HG02885 (cell line): ENCODE data around the gene RAI1.

Experiments used
- ATAC-seq: cut with Tn5 transposase; IDR thresholded peaks from one replicate; pipeline ENCODE4 v1.9.1; 2021; ENCODE audit warnings: mild to moderate bottlenecking; ENCODE audit not compliant: unreplicated experiment, poor library complexity

The RAI1 gene

GRCh38 chr17:17822189-17822588 is 140.9 kb downstream of the RAI1 start:
- ATAC-seq: no peak

DNA sequence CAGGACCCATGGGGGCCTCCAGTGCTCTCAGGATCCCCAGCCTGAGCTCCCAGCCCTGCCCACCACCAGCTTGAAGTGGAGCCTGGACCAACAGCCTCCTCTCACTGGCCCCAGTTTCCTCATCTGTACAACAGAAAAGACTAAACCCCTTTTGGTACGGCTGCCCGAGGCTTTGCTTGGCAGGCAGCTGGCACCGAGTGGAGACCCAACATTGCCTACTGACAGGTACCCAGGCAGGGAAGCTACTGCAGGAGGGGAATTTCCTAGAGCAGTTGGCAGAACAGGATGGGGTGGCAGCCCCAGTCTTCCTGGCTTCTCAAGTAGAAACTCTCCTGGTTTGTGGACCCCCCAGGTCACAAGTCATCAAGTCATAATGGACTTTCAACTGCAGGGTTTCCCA is 141.4 kb downstream of the RAI1 start:
- ATAC-seq: no peak

- ATAC-seq: peak; percentile 86
Observed at GRCh38 chr17:17823433-17824118, 142.3 kb downstream of the RAI1 start.

GRCh38 chr17:17824119-17824782 is 143.0 kb downstream of the RAI1 start:
- ATAC-seq: no peak

DNA sequence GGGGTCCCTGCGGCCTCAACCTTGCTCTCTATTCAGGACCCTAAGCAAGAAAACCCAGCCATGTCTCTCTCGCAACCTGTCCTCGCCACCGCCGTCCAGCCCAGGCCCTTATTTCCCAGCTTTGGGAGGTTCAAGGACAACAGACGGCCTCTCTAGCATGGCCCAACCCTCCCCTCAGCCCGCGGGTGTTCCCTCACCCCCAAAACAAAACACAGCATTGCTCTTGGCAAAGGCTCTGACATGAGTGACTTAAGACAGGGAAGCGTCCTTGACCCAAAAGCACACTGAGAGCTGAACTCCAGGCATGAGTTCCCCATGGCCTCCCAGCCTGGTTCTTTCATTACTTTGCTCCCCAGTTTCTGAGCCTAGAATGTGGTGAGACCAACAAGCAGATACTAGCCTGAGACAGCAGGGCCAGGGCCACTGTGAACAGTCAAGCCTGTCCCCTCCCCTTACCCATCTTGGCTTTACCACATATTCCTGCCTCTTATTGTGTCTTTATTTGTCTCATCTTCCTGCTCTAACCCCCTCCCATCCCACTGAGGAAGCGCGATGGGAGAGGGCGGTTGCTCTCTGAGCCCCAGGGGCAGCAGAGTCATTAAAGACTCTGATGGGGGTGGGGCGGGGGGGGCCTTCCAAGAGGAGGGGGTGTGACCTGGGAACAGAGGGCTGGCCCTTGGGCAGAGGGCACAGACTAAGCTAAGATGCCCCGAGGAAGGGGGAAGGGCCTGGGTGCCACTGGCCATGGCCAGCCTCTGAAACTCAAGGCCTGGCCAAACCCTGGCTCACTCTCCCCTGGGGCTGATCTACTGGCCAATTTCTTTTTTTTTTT is 143.7 kb downstream of the RAI1 start:
- ATAC-seq: no peak

GRCh38 chr17:17826342-17826713 is 145.1 kb downstream of the RAI1 start:
- no peak for ATAC-seq

DNA sequence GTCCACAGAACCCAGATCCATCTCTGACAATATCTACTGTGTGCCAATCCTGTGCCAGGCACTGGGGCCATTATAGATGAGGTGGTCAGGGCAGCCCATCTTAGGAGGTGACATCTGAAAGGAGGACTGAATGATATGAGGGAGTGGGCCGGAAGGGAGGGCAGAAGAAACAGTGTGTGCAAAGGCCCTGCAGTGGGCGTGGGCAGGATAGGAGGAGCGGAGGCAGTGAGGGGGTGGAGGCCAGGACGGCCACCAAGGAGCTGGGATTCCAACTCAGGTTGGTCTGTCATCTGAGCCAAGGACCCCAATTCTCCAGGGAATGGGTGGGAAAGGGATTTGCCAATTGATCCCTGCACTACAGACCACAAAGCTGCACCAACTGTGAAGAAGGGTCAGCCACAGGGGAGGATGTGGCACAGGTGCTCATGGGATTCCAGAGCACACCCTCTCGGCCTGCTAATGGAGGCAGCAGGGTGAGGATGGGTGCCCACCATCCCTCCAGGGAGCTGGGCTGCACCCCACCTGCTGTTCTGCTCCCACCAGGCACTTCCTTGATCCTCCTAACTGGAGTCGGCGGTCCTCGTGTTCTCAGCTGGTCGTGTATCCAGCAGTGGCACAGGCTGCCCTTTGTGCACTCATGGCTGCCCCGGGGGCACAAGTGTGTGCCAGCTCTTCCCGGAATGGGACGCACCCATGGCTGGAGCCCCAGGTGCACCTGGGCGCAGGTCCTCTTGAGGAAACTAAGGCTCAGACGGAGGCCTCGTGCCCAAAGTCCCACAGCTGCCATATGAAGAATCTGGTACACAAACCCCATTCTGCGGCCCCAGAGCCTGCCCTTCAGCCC is 145.9 kb downstream of the RAI1 start:
- ATAC-seq: no peak

- ATAC-seq: no peak
Observed at GRCh38 chr17:17827826-17828621, 146.8 kb downstream of the RAI1 start.

- ATAC-seq: no peak
Observed at GRCh38 chr17:17830269-17830567, 149.0 kb downstream of the RAI1 start.

DNA sequence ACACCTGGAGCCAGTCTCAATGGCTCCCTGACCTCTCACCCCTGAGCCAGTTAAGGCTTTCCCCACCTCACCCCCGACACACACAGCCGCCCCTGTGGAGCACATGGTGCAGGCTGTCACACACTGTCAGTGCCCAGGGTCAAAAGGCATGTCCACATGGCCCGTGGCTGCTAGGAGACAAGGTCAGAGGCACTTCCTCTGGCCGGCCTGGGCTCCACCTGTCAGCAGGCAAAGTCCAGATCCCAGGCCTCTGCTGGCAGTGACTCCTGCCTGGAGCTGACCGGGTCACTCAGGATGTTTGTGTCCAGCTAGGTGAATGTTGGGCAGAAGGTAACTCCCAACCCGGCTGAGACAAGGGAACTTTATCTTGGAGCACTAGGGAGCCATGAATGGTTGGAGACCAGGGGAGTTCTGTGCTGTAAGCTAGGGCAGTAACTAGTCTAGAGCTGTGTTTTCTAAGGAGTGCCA is 149.5 kb downstream of the RAI1 start:
- ATAC-seq: no peak

- ATAC-seq: no peak
Observed at GRCh38 chr17:17831208-17832031, 150.2 kb downstream of the RAI1 start.

DNA sequence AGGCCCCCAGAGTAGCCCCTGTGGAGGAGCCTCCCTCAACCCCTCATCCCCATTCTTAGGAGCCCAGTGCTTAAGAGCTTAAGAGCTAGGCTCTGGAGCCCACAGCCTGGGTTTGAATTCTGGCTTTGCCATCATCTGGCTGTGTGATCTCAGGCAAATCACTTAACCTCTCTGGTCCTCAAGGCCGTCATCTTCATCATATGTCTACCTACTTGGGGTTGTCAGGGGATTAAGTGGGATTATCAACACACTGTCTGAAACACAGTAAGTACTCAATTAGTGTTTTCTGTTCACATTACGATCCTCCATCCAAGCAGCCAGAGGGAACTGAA is 150.7 kb downstream of the RAI1 start:
- no peak for ATAC-seq

GRCh38 chr17:17833658-17834357 is 152.6 kb downstream of the RAI1 start:
- ATAC-seq: no peak

GRCh38 chr17:17834974-17835373 is 153.7 kb downstream of the RAI1 start:
- ATAC-seq: no peak

- no peak for ATAC-seq
Observed at GRCh38 chr17:17835415-17836249, 154.4 kb downstream of the RAI1 start.

DNA sequence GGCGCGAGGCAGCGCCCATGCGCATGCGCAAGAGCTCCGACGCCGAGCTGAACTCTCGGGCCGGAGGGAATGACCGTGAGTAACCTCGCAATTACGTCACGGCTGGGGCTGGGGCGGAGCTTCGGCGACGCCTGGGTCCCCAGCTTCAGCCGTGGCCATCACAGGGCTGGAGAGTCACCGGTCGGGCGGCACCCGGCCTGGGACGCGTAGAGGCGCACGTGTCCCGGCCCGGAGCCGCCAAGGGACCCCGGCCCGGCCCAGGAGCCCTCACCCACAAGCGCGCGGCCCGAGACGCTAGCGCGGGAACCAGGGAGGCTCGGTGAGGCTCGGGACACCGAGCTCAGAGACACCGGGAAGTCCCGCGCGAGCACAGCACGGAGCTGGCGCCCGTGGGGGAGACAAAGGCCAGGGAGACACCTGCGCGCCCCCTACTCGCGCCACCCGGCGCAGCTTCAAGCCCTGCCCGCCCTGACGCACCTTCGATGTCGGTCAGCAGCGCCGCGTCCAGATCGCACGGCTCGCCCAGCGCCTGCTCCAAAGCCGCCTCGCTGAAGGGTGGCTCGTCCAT is 155.1 kb downstream of the RAI1 start:
- peak; percentile 72 for ATAC-seq

- peak; percentile 36 for ATAC-seq
Observed at GRCh38 chr17:17836818-17837379, 155.6 kb downstream of the RAI1 start, which contains the start of gene SREBF1. SREBF1 (minus strand) TSS chr17:17836986; CDS start chr17:17836817, 169 bp downstream.
